GM12878 (cell line): Measurements from ENCODE around the gene PUM2. TPM values are rescaled to one million over a fixed set of nuclear protein-coding genes. Genes with fewer than 3 reads are reported as not detected.

ENCODE experiments used
- ATAC-seq: fragments of 200-7000 bp; cut with Tn5 transposase; 3 replicates; pipeline ENCODE4 v1.9.1; 2020; ENCODE audit warnings: mild to moderate bottlenecking, moderate library complexity
- BruUV-seq: library from RNA; stranded (reverse); fragments of 400-500 nt; replicated peaks from 2 replicates; lab custom pipeline; 2021; lab: Mats Ljungman, UMichigan
- CTCF ChIA-PET: fragments of 300-600 bp; sonication (Branson Sonifier 250); formaldehyde crosslinking; extraction: SDS; loops from one replicate; lab custom pipeline; 2021; ENCODE audit warnings: inconsistent platforms; lab: Yijun Ruan, JAX
- POLR2A ChIA-PET: fragments of 350-600 bp; formaldehyde crosslinking; extraction: SDS; loops from one replicate; lab custom pipeline; 2021; ENCODE audit warnings: inconsistent platforms; lab: Charles Lee
- RAD21 ChIA-PET: fragments of 300-600 bp; sonication (Branson Sonifier 250); formaldehyde crosslinking; loops from one replicate; lab custom pipeline; 2023; ENCODE audit warnings: antibody characterized with exemption; ENCODE audit not compliant: unreplicated experiment; lab: Charles Lee
- SMC1A ChIA-PET: fragments of 300-600 bp; sonication (Branson Sonifier 250); formaldehyde crosslinking; loops from one replicate; lab custom pipeline; 2023; ENCODE audit not compliant: unreplicated experiment, uncharacterized antibody; lab: Charles Lee
- DNase-seq: peaks from one replicate; pipeline ENCODE4 v3.0.0-alpha.2; 2011; ENCODE audit warnings: low read depth, low spot score
- FAIRE-seq: peaks from 3 replicates; lab custom pipeline; 2011; peaks lifted over from hg19 to GRCh38; lab: Jason Lieb, UNC
- H2AFZ ChIP-seq: 2 replicates; pipeline ENCODE4 v1.6.0; 2011; ENCODE audit warnings: low read depth, low read length, control low read depth; ENCODE audit not compliant: control insufficient read depth
- H3K27ac ChIP-seq: 2 replicates; pipeline ENCODE4 v1.5.1; 2011; ENCODE audit warnings: control low read depth; ENCODE audit not compliant: control insufficient read depth, insufficient read depth
- H3K27me3 ChIP-seq, 2 experiments: replicated peaks in 1 of 2; 2 replicates each; pipeline versions ENCODE4 v1.6.0 to v1.6.1; 2011; ENCODE audit warnings: low read length in 1 of 2; ENCODE audit not compliant: control insufficient read depth in 2 of 2, insufficient read depth in 2 of 2
- H3K36me3 ChIP-seq, 2 experiments: 2 replicates each; pipeline ENCODE4 v1.5.1; 2011; ENCODE audit warnings: low read length in 1 of 2; ENCODE audit not compliant: control insufficient read depth in 2 of 2, insufficient read depth in 2 of 2
- H3K4me1 ChIP-seq: 2 replicates; pipeline ENCODE4 v1.6.1; 2011; ENCODE audit warnings: mild to moderate bottlenecking, low read length, moderate library complexity, mixed read lengths; ENCODE audit not compliant: control insufficient read depth, insufficient read depth
- H3K4me2 ChIP-seq: 2 replicates; pipeline ENCODE4 v1.6.0; 2011; ENCODE audit warnings: control low read depth; ENCODE audit not compliant: control insufficient read depth, insufficient read depth
- H3K4me3 ChIP-seq: fragments of 200-600 bp; sonication (generic); 2 replicates; pipeline ENCODE4 v1.5.1; 2016
- H3K79me2 ChIP-seq: 2 replicates; pipeline ENCODE4 v1.6.0; 2011; ENCODE audit warnings: low read length; ENCODE audit not compliant: control insufficient read depth, insufficient read depth
- H3K9ac ChIP-seq: 2 replicates; pipeline ENCODE4 v1.8.0; 2011; ENCODE audit warnings: low read length, control low read depth, mixed read lengths; ENCODE audit not compliant: control insufficient read depth, insufficient read depth
- H3K9me3 ChIP-seq: replicated peaks from 3 replicates; pipeline ENCODE4 v1.5.1; 2011; ENCODE audit warnings: mild to moderate bottlenecking, low read length; ENCODE audit not compliant: control insufficient read depth, insufficient read depth
- H4K20me1 ChIP-seq: 2 replicates; pipeline ENCODE4 v1.6.0; 2011; ENCODE audit not compliant: control insufficient read depth, insufficient read depth
- EED ChIP-seq: sonication (generic); IDR thresholded peaks from 2 replicates; pipeline ENCODE4 v1.6.1; 2016; ENCODE audit warnings: antibody characterized with exemption, low read depth
- ETV6 ChIP-seq, 2 experiments: fragments of 450-650 bp in 1 of 2; IDR thresholded peaks in 1 of 2; conservative IDR thresholded peaks in 1 of 2; 2 replicates each; pipeline ENCODE4 v1.6.1; 2014; ENCODE audit warnings: antibody characterized with exemption in 1 of 2, borderline replicate concordance in 1 of 2, low read depth in 1 of 2, mild to moderate bottlenecking in 1 of 2, moderate library complexity in 1 of 2
- HDAC6 ChIP-seq: fragments of 200-600 bp; sonication (generic); IDR thresholded peaks from one replicate; pipeline ENCODE4 v1.8.0; 2017; ENCODE audit warnings: antibody characterized with exemption; ENCODE audit not compliant: unreplicated experiment
- KDM1A ChIP-seq: fragments of 200-600 bp; sonication (generic); IDR thresholded peaks from 2 replicates; pipeline ENCODE4 v1.6.1; 2016; ENCODE audit warnings: borderline replicate concordance
- LARP7 ChIP-seq: fragments of 450-650 bp; IDR thresholded peaks from 2 replicates; pipeline ENCODE4 v1.6.1; 2017; ENCODE audit warnings: mild to moderate bottlenecking
- MTA2 ChIP-seq: fragments of 450-650 bp; IDR thresholded peaks from 2 replicates; pipeline ENCODE4 v1.6.1; 2016; ENCODE audit warnings: low read depth, mild to moderate bottlenecking, moderate library complexity
- NFYA ChIP-seq: IDR thresholded peaks from 2 replicates; pipeline ENCODE4 v1.6.1; 2011; ENCODE audit warnings: low read depth, mild to moderate bottlenecking, low read length, improper control_type of control experiment, borderline replicate concordance
- NR2C2 ChIP-seq: IDR thresholded peaks from 2 replicates; pipeline ENCODE4 v1.6.1; 2011; ENCODE audit warnings: borderline replicate concordance, low read depth; ENCODE audit not compliant: control insufficient read depth, insufficient read length
- POLR2AphosphoS2 ChIP-seq: IDR thresholded peaks from 2 replicates; pipeline ENCODE4 v1.6.1; 2011; ENCODE audit warnings: low read depth, mild to moderate bottlenecking, low read length, improper control_type of control experiment, moderate library complexity
- SUPT20H ChIP-seq: IDR thresholded peaks from 2 replicates; pipeline ENCODE4 v1.6.1; 2011; ENCODE audit warnings: low read depth, mild to moderate bottlenecking, low read length, moderate library complexity, borderline replicate concordance; ENCODE audit not compliant: control insufficient read depth
- ZBED1 ChIP-seq: IDR thresholded peaks from 2 replicates; pipeline ENCODE4 v1.6.1; 2016; ENCODE audit warnings: borderline replicate concordance
- ZZZ3 ChIP-seq: IDR thresholded peaks from 2 replicates; pipeline ENCODE4 v1.6.1; 2011; ENCODE audit warnings: low read depth; ENCODE audit not compliant: control insufficient read depth, insufficient read length
- WGBS: methylation state at CpG from one replicate; pipeline ENCODE4 v1.1.6; 2016; ENCODE audit warnings: low lambda C conversion rate; ENCODE audit not compliant: insufficient replicate concordance, insufficient coverage; ENCODE audit errors: missing lambda C conversion rate; 5-methylcytosine and 5-hydroxymethylcytosine counted together
- in situ Hi-C: fragments of 300-500 bp; cut with MboI; formaldehyde crosslinking; loops from 9 replicates; pipeline ENCODE4 v1.14.3; 2018; ENCODE audit warnings: mixed read lengths
- intact Hi-C: fragments of 100-400 bp; cut with micrococcal nuclease; formaldehyde crosslinking; loops from one replicate; pipeline ENCODE4 v1.14.2; 2022; ENCODE audit not compliant: unreplicated experiment
- polyA plus RNA-seq, 11 experiments: library from polyadenylated mRNA; depleted of rRNA in 4 of 11; unstranded in 6 of 11; stranded (reverse) in 5 of 11; fragments of >200 nt; fragmentation: Nextera tagmentation in 4 of 11; fragmentation: Illumina TruSeq in 1 of 11; extraction: Ambion mirVana in 4 of 11; extraction: Trizol in 1 of 11; gene quantifications; 1 replicate in 1 of 11; 2 replicates in 10 of 11; pipeline versions ENCODE4 v1.2.1 to v1.2.3, GENCODE V29; 2011 to 2016; ENCODE audit warnings: inconsistent platforms in 2 of 11, missing spikeins in 2 of 11, low read depth in 1 of 11
- total RNA-seq, 4 experiments: library from RNA; depleted of rRNA in 3 of 4; stranded (reverse); fragments of >200 nt in 3 of 4; fragmentation: Illumina TruSeq in 1 of 4; extraction: Trizol in 1 of 4; gene quantifications; 2 replicates each; pipeline versions ENCODE4 v1.2.1 to v1.2.3, GENCODE V29; 2013 to 2021

The PUM2 gene
- total and polyA plus RNA-seq, 10 of the 15 experiments (the other 5 are each of a cell fraction or from before 2014, with no cell fraction given), result 14.5 to 87.6 (median 29.4) TPM

DNA sequence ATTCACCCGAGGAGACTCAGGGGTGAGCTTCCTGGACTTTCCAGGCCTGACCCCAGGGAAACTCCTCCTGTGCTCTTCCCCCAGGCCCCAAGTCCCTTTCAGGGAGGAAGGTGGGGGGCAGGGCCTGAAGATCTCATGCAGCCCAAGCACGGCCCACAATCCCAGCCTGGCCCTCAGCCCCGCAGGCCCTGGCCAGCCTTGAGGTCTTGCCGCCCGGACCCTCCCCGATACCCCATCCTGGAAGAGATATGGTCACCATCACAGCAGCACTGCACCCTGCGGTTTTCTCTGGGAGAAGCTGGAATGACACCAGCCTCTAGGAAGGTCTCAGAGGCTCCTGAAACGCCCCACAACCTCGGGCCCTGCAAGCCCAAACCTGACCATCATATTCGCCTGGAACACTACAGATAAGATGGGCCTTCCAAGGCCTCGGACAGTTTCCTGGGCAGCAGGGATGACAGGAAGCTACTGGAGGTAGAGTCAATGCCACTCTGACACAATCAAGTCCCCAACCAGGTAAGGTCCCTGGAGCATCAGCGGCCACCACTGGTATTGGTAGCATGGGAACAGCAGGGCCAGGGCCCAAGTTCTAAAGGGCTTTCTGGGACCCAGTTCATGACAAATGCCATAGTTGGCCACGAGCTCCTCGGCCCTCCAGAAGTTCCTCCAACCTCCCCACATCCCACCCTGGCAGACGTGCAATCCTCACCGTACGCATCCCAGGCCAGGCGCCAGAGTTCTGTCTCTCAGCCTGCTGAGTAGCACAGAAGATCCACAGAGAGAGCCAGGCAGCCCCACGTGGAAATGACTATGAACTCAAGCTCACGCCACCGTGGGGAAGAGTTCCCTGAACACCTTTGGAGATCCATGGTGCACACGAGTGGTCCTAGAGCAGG, 134.3 kb downstream of the PUM2 start:
- Histone ChIP-seq H3K4me3 (no peak overlapping the region), H4K20me1 (no peaks in the 10 kb centered on the region), H3K27ac (peak overlapping the region; percentile 6; the same call in 1 of the 2 replicates), H2AFZ (no peak overlapping the region), H3K4me1 (peaks cover 50% of the 10 kb centered on the region), H3K4me2 (no peak overlapping the region), H3K9ac (no peak overlapping the region), H3K27me3 (no peaks in the 10 kb centered on the region), H3K9me3 (no peaks in the 10 kb centered on the region), H3K36me3 (no peaks in the 10 kb centered on the region), H3K79me2 (peaks cover 42% of the 10 kb centered on the region)
- in situ Hi-C loops (no loop called here), intact Hi-C loops (no loop called here)
- FAIRE-seq (no peak), ATAC-seq (no peak), DNase-seq (no peak)
- ChIA-PET CTCF (no interaction called here), POLR2A (no interaction called here), RAD21 (no interaction called here), SMC1A (interaction anchor here (1.1 to 1.3 kb wide), 2 partner anchors 9 to 19 kb away, joined by 3 to 4 read pairs; partner anchors contain the start of gene SDC1)
- no TSS peak for BruUV-seq
- WGBS, result 74% methylated on average over 22 of the region's 22 CpGs
- no peak for TF ChIP-seq ZZZ3
- TF ChIP-seq EED, result peak; percentile 35; the same call in 1 of the 2 replicates

DNA sequence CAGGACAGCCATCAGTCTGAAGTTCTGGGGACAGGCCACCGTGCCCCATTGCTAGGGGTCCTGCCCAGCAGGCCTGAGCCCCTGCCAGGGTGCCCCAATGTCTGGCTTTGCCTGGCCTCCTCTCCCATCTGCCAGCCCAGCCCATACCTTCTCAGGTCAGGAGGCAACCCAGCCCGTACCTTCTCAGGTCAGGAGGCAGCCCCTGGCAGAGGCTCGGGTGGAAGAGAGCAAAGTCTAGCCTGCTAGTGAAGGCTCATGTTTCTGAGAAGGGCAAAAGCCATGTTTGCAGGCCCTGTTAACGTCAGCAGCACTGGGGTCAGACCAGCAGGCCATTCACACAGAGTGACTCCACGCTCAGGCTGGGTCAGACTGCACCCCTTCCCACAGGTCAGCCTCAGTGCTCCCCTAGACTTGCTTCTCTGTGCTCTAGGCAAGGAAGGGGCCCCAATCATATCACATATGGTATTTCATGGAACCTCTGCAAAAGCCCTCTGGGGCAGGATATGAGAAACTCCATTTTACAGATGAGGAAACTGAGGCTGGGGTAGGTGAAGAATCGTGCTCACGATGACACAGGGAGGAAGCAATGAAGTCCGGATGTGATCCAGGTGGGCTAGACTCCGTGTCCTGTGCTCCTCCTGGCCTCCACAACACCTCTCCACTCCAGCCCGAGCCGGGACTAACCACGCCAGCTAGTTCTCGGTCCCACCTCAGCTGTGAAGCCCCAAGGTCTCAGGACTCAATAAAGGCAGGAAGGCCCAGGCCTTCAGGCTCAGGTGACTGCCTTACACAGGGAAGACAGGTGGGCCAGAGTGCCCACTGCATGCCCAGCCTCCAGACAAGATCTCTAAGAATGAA, 135.2 kb downstream of the PUM2 start:
- in situ Hi-C loops, result no loop called here
- SMC1A ChIA-PET, result interaction anchor here (0.7 to 1.4 kb wide), 5 partner anchors 10 to 76 kb away, joined by 3 to 8 read pairs (median 5); partner anchors contain the start of gene SDC1
- 76% methylated on average over 13 of the region's 13 CpGs for WGBS
- DNase-seq, result no peak
- Histone ChIP-seq H3K4me2 (no peak overlapping the region), H3K27ac (peak overlapping the region; percentile 6; the same call in 1 of the 2 replicates), H3K79me2 (peaks cover 33% of the 10 kb centered on the region), H3K36me3 (no peaks in the 10 kb centered on the region), H2AFZ (no peak overlapping the region), H3K4me3 (no peak overlapping the region), H3K4me1 (peaks cover 48% of the 10 kb centered on the region), H3K9ac (no peak overlapping the region), H3K27me3 (no peaks in the 10 kb centered on the region), H4K20me1 (no peaks in the 10 kb centered on the region), H3K9me3 (no peaks in the 10 kb centered on the region)
- no peak for ATAC-seq
- POLR2A ChIA-PET, result interaction anchor here (0.6 to 5.0 kb wide), 5 partner anchors 7 to 70 kb away, joined by 3 to 38 read pairs (median 3); partner anchors contain the start of gene SDC1
- RAD21 ChIA-PET, result interaction anchor here (0.7 to 6.2 kb wide), 6 partner anchors 7 to 80 kb away, joined by 3 to 69 read pairs (median 5); partner anchors contain the start of gene SDC1
- FAIRE-seq, result no peak
- intact Hi-C loops, result no loop called here
- BruUV-seq, result no TSS peak
- CTCF ChIA-PET, result interaction anchor here (2.5 to 6.2 kb wide), 2 partner anchors 8 to 10 kb away, joined by 16 to 39 read pairs; partner anchors contain the start of gene SDC1
- TF ChIP-seq ETV6 (conservative IDR thresholded peaks at IDR 0.05 in 1 of 2, IDR thresholded peaks at IDR 0.05 in 1 of 2; ENCODE audit: borderline replicate concordance in 1 of 2, low read depth in 1 of 2) (no peak), MTA2 (no peak), NR2C2 (no peak), EED (no peak), POLR2AphosphoS2 (no peak), LARP7 (no peak), ZBED1 (no peak), SUPT20H (no peak), NFYA (no peak), ZZZ3 (no peak), KDM1A (no peak), HDAC6 (no peak)
